HCT116 (cell line): ENCODE results near the gene ZNF133. TPM values are rescaled to one million over a fixed set of nuclear protein-coding genes. Genes with fewer than 3 reads are reported as not detected.

ENCODE experiments used
- ATAC-seq: fragments of 200-7000 bp; cut with Tn5 transposase; 2 replicates; pipeline ENCODE4 v1.9.1; 2020; ENCODE audit warnings: mild to moderate bottlenecking, moderate library complexity
- BruUV-seq: library from RNA; stranded (reverse); fragments of 400-500 nt; replicated peaks from 2 replicates; lab custom pipeline; 2021; lab: Mats Ljungman, UMichigan
- CTCF ChIA-PET: fragments of 300-600 bp; sonication (Branson Sonifier 250); formaldehyde crosslinking; loops from one replicate; lab custom pipeline; 2021; ENCODE audit warnings: antibody characterized with exemption; lab: Charles Lee
- POLR2A ChIA-PET: fragments of 300-600, 350-600 bp; sonication (Branson Sonifier 250); formaldehyde crosslinking; loops from one replicate; lab custom pipeline; 2021; ENCODE audit warnings: antibody characterized with exemption; lab: Charles Lee
- RAD21 ChIA-PET, 2 experiments: fragments of 300-600 bp; sonication (Branson Sonifier 250); formaldehyde crosslinking; loops; one replicate each; lab custom pipeline; 2023; ENCODE audit warnings: low total read pairs in 2 of 2; ENCODE audit not compliant: uncharacterized antibody in 2 of 2, unreplicated experiment in 2 of 2, low non-redundant PET in 1 of 2; lab: Charles Lee
- DNase-seq: peaks from one replicate; pipeline ENCODE4 v3.0.0-alpha.2; 2010; ENCODE audit warnings: low read depth, low spot score
- H2AFZ ChIP-seq: fragments of 200-600 bp; shearing (Covaris generic), sonication (generic); 2 replicates; pipeline ENCODE4 v1.6.1; 2017; ENCODE audit warnings: low read depth, mixed run types, mixed read lengths, antibody characterized with exemption, low read length; ENCODE audit not compliant: poor library complexity, severe bottlenecking
- H3K27ac ChIP-seq: 2 replicates; pipeline ENCODE4 v1.5.1; 2012; ENCODE audit warnings: low read depth, low read length
- H3K27me3 ChIP-seq: fragments of 200-600 bp; sonication (generic); 2 replicates; pipeline ENCODE4 v1.6.1; 2016; ENCODE audit warnings: mixed run types, low read length, mixed read lengths; ENCODE audit not compliant: insufficient read depth
- H3K36me3 ChIP-seq, 2 experiments: fragments of 200-500 bp in 1 of 2; fragments of 200-600 bp in 1 of 2; sonication (Bioruptor generic) in 1 of 2; sonication (generic) in 1 of 2; 2 replicates each; pipeline versions ENCODE4 v1.5.1 to v1.6.1; 2014 to 2016; ENCODE audit warnings: low read length in 2 of 2, inconsistent platforms in 1 of 2, mixed read lengths in 1 of 2, mixed run types in 1 of 2; ENCODE audit not compliant: insufficient read depth in 2 of 2, control insufficient read depth in 1 of 2
- H3K4me1 ChIP-seq, 2 experiments: fragments of 200-600 bp in 1 of 2; sonication (generic) in 1 of 2; 2 replicates each; pipeline versions ENCODE4 v1.5.1 to v1.6.1; 2012 to 2017; ENCODE audit warnings: low read length in 2 of 2, inconsistent platforms in 1 of 2, mild to moderate bottlenecking in 1 of 2, mixed read lengths in 1 of 2, mixed run types in 1 of 2, moderate library complexity in 1 of 2; ENCODE audit not compliant: insufficient read depth in 2 of 2, control insufficient read depth in 1 of 2
- H3K4me2 ChIP-seq: fragments of 200-600 bp; sonication (generic); 2 replicates; pipeline ENCODE4 v1.6.1; 2017; ENCODE audit warnings: mixed run types, low read length, mixed read lengths
- H3K4me3 ChIP-seq, 2 experiments: fragments of 200-600 bp in 1 of 2; sonication (generic) in 1 of 2; replicated peaks in 1 of 2; 2 replicates each; pipeline ENCODE4 v1.5.1; 2011 to 2016; ENCODE audit warnings: low read length in 2 of 2, control low read depth in 1 of 2, low read depth in 1 of 2, mild to moderate bottlenecking in 1 of 2, mixed read lengths in 1 of 2, mixed run types in 1 of 2
- H3K79me2 ChIP-seq: fragments of 200-600 bp; sonication (generic); 2 replicates; pipeline ENCODE4 v1.6.1; 2017; ENCODE audit warnings: mild to moderate bottlenecking, mixed run types, low read length, moderate library complexity, mixed read lengths; ENCODE audit not compliant: insufficient read depth
- H3K9ac ChIP-seq: fragments of 200-600 bp; sonication (generic); 2 replicates; pipeline ENCODE4 v1.6.1; 2016; ENCODE audit warnings: low read length, mixed read lengths
- H3K9me2 ChIP-seq: fragments of 200-600 bp; sonication (generic), shearing (Covaris generic); 2 replicates; pipeline ENCODE4 v1.6.1; 2017; ENCODE audit warnings: mixed run types, mild to moderate bottlenecking, moderate library complexity; ENCODE audit not compliant: insufficient read depth
- H3K9me3 ChIP-seq, 2 experiments: fragments of 200-500 bp in 1 of 2; fragments of 200-600 bp in 1 of 2; sonication (Bioruptor generic) in 1 of 2; sonication (generic) in 1 of 2; 2 replicates each; pipeline ENCODE4 v1.6.1; 2014 to 2017; ENCODE audit warnings: low read length in 2 of 2, mixed read lengths in 2 of 2, inconsistent platforms in 1 of 2, low read depth in 1 of 2, mild to moderate bottlenecking in 1 of 2, mixed run types in 1 of 2, moderate library complexity in 1 of 2; ENCODE audit not compliant: control insufficient read depth in 1 of 2, insufficient read depth in 1 of 2
- H4K20me1 ChIP-seq: fragments of 200-600 bp; sonication (generic), shearing (Covaris generic); 2 replicates; pipeline ENCODE4 v1.6.1; 2017; ENCODE audit warnings: mixed run types, mild to moderate bottlenecking, moderate library complexity; ENCODE audit not compliant: insufficient read depth
- ATF3 ChIP-seq: IDR thresholded peaks from 2 replicates; pipeline ENCODE4 v1.6.1; 2012
- CEBPB ChIP-seq: IDR thresholded peaks from 2 replicates; pipeline ENCODE4 v1.6.1; 2012; ENCODE audit warnings: low read depth
- CTCF ChIP-seq, 3 experiments: fragments of 200-600 bp in 1 of 3; sonication (generic) in 1 of 3; IDR thresholded peaks in 2 of 3; conservative IDR thresholded peaks in 1 of 3; 2 replicates each; pipeline ENCODE4 v1.5.1; 2012 to 2017; ENCODE audit warnings: low read depth in 2 of 3, low read length in 2 of 3, antibody characterized with exemption in 1 of 3, borderline replicate concordance in 1 of 3, control low read depth in 1 of 3, mild to moderate bottlenecking in 1 of 3, mixed read lengths in 1 of 3, mixed run types in 1 of 3, moderate library complexity in 1 of 3; ENCODE audit not compliant: insufficient read depth in 1 of 3
- EGR1 ChIP-seq: IDR thresholded peaks from 2 replicates; pipeline ENCODE4 v1.6.1; 2012; ENCODE audit warnings: low read depth
- ELF1 ChIP-seq: IDR thresholded peaks from 2 replicates; pipeline ENCODE4 v1.6.1; 2012; ENCODE audit warnings: low read depth, borderline replicate concordance
- EZH2 ChIP-seq: fragments of 200-600 bp; sonication (generic); IDR thresholded peaks from 2 replicates; pipeline ENCODE4 v1.6.1; 2017; ENCODE audit warnings: antibody characterized with exemption, mixed run types
- EZH2phosphoT487 ChIP-seq: fragments of 200-600 bp; IDR thresholded peaks from 2 replicates; pipeline ENCODE4 v1.6.1; 2018; ENCODE audit warnings: antibody characterized with exemption, borderline replicate concordance
- FOSL1 ChIP-seq: IDR thresholded peaks from 2 replicates; pipeline ENCODE4 v1.6.1; 2012; ENCODE audit warnings: low read depth
- JUND ChIP-seq: IDR thresholded peaks from 2 replicates; pipeline ENCODE4 v1.6.1; 2012
- MAX ChIP-seq: IDR thresholded peaks from 2 replicates; pipeline ENCODE4 v1.6.1; 2012
- POLR2AphosphoS5 ChIP-seq: IDR thresholded peaks from 2 replicates; pipeline ENCODE4 v1.6.1; 2011; ENCODE audit warnings: mild to moderate bottlenecking, low read depth, low read length, moderate library complexity
- RAD21 ChIP-seq: IDR thresholded peaks from 2 replicates; pipeline ENCODE4 v1.6.1; 2012; ENCODE audit warnings: low read depth, mild to moderate bottlenecking
- REST ChIP-seq: IDR thresholded peaks from 2 replicates; pipeline ENCODE4 v1.6.1; 2012; ENCODE audit warnings: low read depth
- SP1 ChIP-seq: IDR thresholded peaks from 2 replicates; pipeline ENCODE4 v1.6.1; 2012; ENCODE audit warnings: low read depth
- SRF ChIP-seq: IDR thresholded peaks from 2 replicates; pipeline ENCODE4 v1.6.1; 2012; ENCODE audit warnings: low read depth
- TCF7L2 ChIP-seq: IDR thresholded peaks from 2 replicates; pipeline ENCODE4 v1.7.0; 2011; ENCODE audit warnings: borderline replicate concordance, inconsistent platforms; ENCODE audit not compliant: insufficient read depth, insufficient read length; ENCODE audit errors: extremely low read depth
- YY1 ChIP-seq: IDR thresholded peaks from 2 replicates; pipeline ENCODE4 v1.6.1; 2011; ENCODE audit warnings: low read length, low read depth, moderate library complexity, mild to moderate bottlenecking; ENCODE audit not compliant: insufficient replicate concordance; ENCODE audit errors: extremely low read depth
- ZBTB33 ChIP-seq: IDR thresholded peaks from 2 replicates; pipeline ENCODE4 v1.6.1; 2011; ENCODE audit warnings: mild to moderate bottlenecking, low read length, moderate library complexity; ENCODE audit not compliant: insufficient replicate concordance; ENCODE audit errors: extremely low read depth
- ZFX ChIP-seq: fragments of 450-650 bp; IDR thresholded peaks from 2 replicates; pipeline ENCODE4 v1.6.1; 2017
- intact Hi-C: fragments of 100-400 bp; cut with micrococcal nuclease; formaldehyde crosslinking; loops from 2 replicates; pipeline ENCODE4 v1.10.0; 2022
- total RNA-seq: library from RNA; stranded (reverse); gene quantifications from one replicate; pipeline ENCODE4 v1.2.1, GENCODE V29; 2021; ENCODE audit not compliant: unreplicated experiment

Gene ZNF133
- total RNA-seq, 1 experiment from 2014 or later = 9.3 TPM

- H3K27ac ChIP-seq = no peak overlapping the region
- TF ChIP-seq CEBPB (no peak), FOSL1 (no peak), SRF (no peak), ELF1 (no peak), EZH2 (no peak), ATF3 (no peak), ZBTB33 (no peak), REST (no peak), SP1 (no peak), JUND (no peak), POLR2AphosphoS5 (no peak), MAX (no peak), EGR1 (no peak), YY1 (no peak), ZFX (no peak), EZH2phosphoT487 (no peak), TCF7L2 (no peak), RAD21 (no peak), CTCF (IDR thresholded peaks at IDR 0.05 in 2 of 3, conservative IDR thresholded peaks at IDR 0.05 in 1 of 3; ENCODE audit: borderline replicate concordance in 1 of 3, insufficient read depth in 1 of 3, low read depth in 2 of 3, low read length in 2 of 3) (no peak)
- peaks cover 0 to 6% of the 10 kb centered on the region in 2 experiments; a peak in 2 of 4 replicates for H3K4me1 ChIP-seq
- intact Hi-C loops = loop anchor here (1.0 kb wide), 1 partner anchor 20 kb away; no protein-coding TSS in a partner anchor
- no peaks in the 10 kb centered on the region for H3K9me3 ChIP-seq
- CTCF ChIA-PET = no interaction called here
- BruUV-seq = no TSS peak
- POLR2A ChIA-PET = no interaction called here
- no peak overlapping the region for H3K4me2 ChIP-seq
- H3K9me2 ChIP-seq = no peaks in the 10 kb centered on the region
- H3K4me3 ChIP-seq = no peak overlapping the region
- DNase-seq = no peak
- H2AFZ ChIP-seq = no peak overlapping the region
- H3K9ac ChIP-seq = no peak overlapping the region
- no peaks in the 10 kb centered on the region for H3K36me3 ChIP-seq
- no peaks in the 10 kb centered on the region for H3K27me3 ChIP-seq
- ATAC-seq = no peak
- no peaks in the 10 kb centered on the region for H4K20me1 ChIP-seq
- RAD21 ChIA-PET = no interaction called here
- H3K79me2 ChIP-seq = no peaks in the 10 kb centered on the region
Measured at GRCh38 chr20:18324596-18325089, 36.3 kb downstream of the ZNF133 start.
